Ishikawa (cell line): ENCODE results near the gene IRF2BP1.

Experiments
- CEBPB ChIP-seq: IDR thresholded peaks from 2 replicates; pipeline ENCODE4 v1.6.1; 2012
- CREB1 ChIP-seq: IDR thresholded peaks from 2 replicates; pipeline ENCODE4 v1.6.1; 2012; ENCODE audit warnings: low read depth
- EGR1 ChIP-seq: IDR thresholded peaks from 2 replicates; pipeline ENCODE4 v1.6.1; 2012
- EP300 ChIP-seq: IDR thresholded peaks from 2 replicates; pipeline ENCODE4 v1.6.1; 2012; ENCODE audit warnings: borderline replicate concordance
- FOXM1 ChIP-seq: IDR thresholded peaks from 2 replicates; pipeline ENCODE4 v1.6.1; 2012; ENCODE audit warnings: low read depth, borderline replicate concordance
- MAX ChIP-seq: IDR thresholded peaks from 2 replicates; pipeline ENCODE4 v1.6.1; 2012
- NFIC ChIP-seq: IDR thresholded peaks from 2 replicates; pipeline ENCODE4 v1.6.1; 2012
- RAD21 ChIP-seq: IDR thresholded peaks from 2 replicates; pipeline ENCODE4 v1.6.1; 2012; ENCODE audit warnings: low read depth
- TAF1 ChIP-seq: IDR thresholded peaks from 2 replicates; pipeline ENCODE4 v1.6.1; 2012; ENCODE audit warnings: low read depth, mild to moderate bottlenecking
- TCF12 ChIP-seq: IDR thresholded peaks from 2 replicates; pipeline ENCODE4 v1.6.1; 2012; ENCODE audit warnings: low read depth
- TEAD4 ChIP-seq: IDR thresholded peaks from 2 replicates; pipeline ENCODE4 v1.6.1; 2012
- YY1 ChIP-seq: IDR thresholded peaks from 2 replicates; pipeline ENCODE4 v1.6.1; 2012; ENCODE audit warnings: low read depth
- ZBTB7A ChIP-seq: IDR thresholded peaks from 2 replicates; pipeline ENCODE4 v1.6.1; 2012; ENCODE audit warnings: low read depth
- TF ChIP-seq, protein P1 (sequence below): IDR thresholded peaks from 2 replicates; pipeline ENCODE4 v1.6.1; 2012
- TF ChIP-seq, protein P2 (sequence below): IDR thresholded peaks from 2 replicates; pipeline ENCODE4 v1.6.1; 2012; ENCODE audit warnings: low read depth, mild to moderate bottlenecking

The IRF2BP1 gene

DNA sequence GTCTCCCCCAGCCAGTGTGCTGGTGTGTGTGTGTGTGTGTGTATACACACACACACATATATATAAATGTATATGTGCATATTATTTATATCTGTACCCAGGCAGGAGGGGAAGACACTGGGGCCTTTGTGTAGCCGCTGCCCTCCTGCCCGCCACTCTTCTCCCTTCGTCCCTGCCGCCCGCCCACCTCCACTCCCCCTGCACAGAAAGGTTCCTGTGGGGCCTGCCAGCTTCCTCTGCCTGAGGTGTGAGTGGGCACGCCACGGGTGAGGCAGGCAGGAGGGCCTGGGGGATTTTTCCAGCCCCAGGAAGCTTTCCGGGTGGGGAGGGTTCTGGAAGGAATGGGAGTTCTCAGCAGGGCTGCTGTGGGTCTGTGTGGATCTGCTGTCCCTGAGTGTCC lies 6.9 kb downstream of the IRF2BP1 start:
- no peak for TF ChIP-seq FOXM1
- TF ChIP-seq CREB1: no peak
- TF ChIP-seq, protein P1, sequence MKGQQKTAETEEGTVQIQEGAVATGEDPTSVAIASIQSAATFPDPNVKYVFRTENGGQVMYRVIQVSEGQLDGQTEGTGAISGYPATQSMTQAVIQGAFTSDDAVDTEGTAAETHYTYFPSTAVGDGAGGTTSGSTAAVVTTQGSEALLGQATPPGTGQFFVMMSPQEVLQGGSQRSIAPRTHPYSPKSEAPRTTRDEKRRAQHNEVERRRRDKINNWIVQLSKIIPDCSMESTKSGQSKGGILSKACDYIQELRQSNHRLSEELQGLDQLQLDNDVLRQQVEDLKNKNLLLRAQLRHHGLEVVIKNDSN: no peak
- no peak for TF ChIP-seq ZBTB7A
- TF ChIP-seq MAX: no peak
- no peak for TF ChIP-seq EP300
- TF ChIP-seq YY1: no peak
- no peak for TF ChIP-seq EGR1
- no peak for TF ChIP-seq TCF12

DNA sequence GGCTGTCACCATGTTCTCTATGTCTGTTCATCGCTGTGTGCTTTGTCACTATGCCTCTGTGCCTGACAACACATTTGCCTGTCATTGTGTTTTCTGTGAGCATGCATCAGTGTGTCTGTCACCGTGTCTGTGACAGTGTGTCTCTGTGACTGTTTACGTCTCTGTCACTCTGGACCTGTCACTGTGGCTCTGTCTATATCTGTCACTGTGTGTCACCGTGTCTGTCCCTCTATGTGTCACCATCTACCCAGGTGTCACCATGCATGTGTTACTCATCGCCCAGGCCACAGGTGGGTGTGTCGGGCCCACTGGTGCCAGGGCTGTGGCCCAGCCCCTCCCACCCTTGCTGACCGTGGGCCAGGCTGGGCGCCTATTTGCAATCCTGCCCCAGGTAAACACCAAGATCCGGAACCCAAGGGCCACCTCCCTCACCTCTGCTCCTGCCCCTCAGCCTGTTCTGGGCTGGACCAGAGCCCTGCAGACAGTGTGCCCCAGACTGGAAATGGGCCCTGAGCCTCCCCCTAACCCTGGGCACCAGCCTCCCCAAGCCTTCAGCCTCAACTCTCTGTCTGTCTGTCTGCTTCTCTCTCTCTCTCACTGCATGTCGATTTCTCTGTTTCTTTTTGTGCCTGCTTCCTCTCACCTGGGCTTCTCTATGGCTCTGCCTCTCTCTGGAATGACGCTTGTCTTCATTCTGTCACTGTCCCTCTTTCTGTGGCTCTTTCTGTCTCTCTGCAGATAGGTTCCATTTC lies 7.7 kb downstream of the IRF2BP1 start:
- TF ChIP-seq NFIC (no peak), TAF1 (no peak), YY1 (no peak), RAD21 (no peak), EP300 (no peak), CEBPB (no peak), ZBTB7A (no peak), TEAD4 (no peak), EGR1 (no peak), MAX (no peak), FOXM1 (no peak), TCF12 (no peak), CREB1 (no peak)
- TF ChIP-seq, protein P2, sequence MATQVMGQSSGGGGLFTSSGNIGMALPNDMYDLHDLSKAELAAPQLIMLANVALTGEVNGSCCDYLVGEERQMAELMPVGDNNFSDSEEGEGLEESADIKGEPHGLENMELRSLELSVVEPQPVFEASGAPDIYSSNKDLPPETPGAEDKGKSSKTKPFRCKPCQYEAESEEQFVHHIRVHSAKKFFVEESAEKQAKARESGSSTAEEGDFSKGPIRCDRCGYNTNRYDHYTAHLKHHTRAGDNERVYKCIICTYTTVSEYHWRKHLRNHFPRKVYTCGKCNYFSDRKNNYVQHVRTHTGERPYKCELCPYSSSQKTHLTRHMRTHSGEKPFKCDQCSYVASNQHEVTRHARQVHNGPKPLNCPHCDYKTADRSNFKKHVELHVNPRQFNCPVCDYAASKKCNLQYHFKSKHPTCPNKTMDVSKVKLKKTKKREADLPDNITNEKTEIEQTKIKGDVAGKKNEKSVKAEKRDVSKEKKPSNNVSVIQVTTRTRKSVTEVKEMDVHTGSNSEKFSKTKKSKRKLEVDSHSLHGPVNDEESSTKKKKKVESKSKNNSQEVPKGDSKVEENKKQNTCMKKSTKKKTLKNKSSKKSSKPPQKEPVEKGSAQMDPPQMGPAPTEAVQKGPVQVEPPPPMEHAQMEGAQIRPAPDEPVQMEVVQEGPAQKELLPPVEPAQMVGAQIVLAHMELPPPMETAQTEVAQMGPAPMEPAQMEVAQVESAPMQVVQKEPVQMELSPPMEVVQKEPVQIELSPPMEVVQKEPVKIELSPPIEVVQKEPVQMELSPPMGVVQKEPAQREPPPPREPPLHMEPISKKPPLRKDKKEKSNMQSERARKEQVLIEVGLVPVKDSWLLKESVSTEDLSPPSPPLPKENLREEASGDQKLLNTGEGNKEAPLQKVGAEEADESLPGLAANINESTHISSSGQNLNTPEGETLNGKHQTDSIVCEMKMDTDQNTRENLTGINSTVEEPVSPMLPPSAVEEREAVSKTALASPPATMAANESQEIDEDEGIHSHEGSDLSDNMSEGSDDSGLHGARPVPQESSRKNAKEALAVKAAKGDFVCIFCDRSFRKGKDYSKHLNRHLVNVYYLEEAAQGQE: no peak
- TF ChIP-seq, protein P1: no peak

DNA sequence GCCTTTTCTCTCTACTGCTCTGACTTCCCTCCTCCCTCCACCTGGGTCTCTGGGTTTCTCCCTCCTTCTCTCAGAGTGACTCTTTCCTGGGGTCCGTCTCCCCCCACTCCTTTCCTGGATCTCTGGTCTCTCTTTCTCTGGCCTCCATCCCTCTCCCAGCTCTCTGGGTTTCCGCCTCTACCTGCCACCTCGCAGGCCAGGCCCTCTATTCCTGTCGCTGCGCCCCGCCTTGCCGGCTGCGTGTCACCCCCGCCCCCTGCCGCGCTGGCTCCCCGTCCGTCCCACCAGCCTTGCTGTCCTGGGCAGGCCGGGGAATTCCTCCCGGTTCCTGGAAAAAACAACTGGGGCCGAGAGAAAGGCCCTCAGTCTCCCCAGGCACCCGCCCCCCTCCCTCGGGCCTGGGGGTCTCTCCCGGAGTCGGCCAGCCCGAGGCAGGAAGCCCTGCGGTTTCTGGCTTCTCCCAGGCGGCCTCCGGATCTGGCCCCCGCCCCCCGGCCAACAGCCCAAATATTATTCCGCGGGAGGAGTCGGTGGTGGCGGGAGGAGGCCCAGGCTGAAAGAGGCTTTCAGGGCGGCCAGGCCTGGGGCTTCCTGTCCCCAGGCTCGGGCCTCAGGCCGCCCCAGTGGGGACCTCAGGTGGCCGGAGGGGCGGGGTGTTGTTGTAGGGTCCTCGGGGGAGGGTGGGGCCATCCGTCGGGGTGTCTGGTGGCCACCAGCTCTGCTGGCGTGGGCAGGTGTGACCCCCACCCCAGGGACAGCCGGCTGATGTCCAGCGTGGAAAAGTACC lies 9.3 kb downstream of the IRF2BP1 start:
- no peak for TF ChIP-seq TAF1
- TF ChIP-seq YY1: no peak
- no peak for TF ChIP-seq EGR1
- no peak for TF ChIP-seq CREB1
- no peak for TF ChIP-seq ZBTB7A
- TF ChIP-seq RAD21: no peak

- TF ChIP-seq FOXM1 (no peak), EP300 (no peak), TAF1 (no peak), TCF12 (no peak), EGR1 (no peak), CREB1 (no peak), MAX (no peak), CEBPB (no peak), ZBTB7A (no peak), TEAD4 (no peak), NFIC (no peak), YY1 (no peak), RAD21 (no peak)
- TF ChIP-seq, protein P2: no peak
- TF ChIP-seq, protein P1: no peak
These were observed 9.9 kb downstream of the IRF2BP1 start for GRCh38 chr19:45876161-45876410.

GRCh38 chr19:45874620-45874966 lies 11.3 kb downstream of the IRF2BP1 start:
- TF ChIP-seq EGR1 (no peak), CEBPB (no peak), TAF1 (no peak), EP300 (no peak), NFIC (no peak)
- TF ChIP-seq, protein P1: no peak
- TF ChIP-seq, protein P2: no peak
